ENCODE data around the gene FCSK. TPM values are rescaled to one million over a fixed set of nuclear protein-coding genes. Genes with fewer than 3 reads are reported as not detected.
A peak's percentile ranks its signal among the peaks of the same experiment; 100 is the strongest.

Gene FCSK
- total and polyA plus RNA-seq, 4 donors = 5.4 to 21.2 (median 12.9) TPM

DNA sequence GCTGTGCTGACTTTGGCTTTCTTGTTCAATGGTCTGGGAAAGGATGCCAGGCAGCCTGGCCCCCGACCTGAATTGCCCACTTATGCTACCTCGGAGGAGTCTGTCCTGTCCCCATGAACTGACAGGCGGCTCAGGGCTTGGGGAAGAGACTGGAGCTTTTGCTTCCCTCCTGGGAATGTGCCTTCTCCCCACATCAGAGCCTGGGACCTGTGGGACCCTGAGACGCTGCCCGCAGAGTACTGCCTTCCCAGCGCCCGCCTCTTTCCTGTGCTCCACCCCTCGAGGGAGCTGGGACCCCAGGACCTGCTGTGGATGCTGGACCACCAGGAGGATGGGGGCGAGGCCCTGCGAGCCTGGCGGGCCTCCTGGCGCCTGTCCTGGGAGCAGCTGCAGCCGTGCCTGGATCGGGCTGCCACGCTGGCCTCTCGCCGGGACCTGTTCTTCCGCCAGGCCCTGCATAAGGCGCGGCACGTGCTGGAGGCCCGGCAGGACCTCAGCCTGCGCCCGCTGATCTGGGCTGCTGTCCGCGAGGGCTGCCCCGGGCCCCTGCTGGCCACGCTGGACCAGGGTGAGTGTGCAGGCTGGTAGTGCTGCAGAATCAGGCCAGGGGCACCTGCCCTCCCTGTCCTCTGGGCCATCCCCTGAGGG, 18.5 kb downstream of the FCSK start:
- no peak overlapping the region for H3K4me3 ChIP-seq (ENCODE audit: low read length in 2 of 2)
- no peaks in the 10 kb centered on the region for H3K4me1 ChIP-seq (ENCODE audit: control insufficient read depth in 1 of 2, insufficient read depth in 2 of 2, low read length in 2 of 2)
- intact Hi-C loops (cut with DNase I) = no loop called here
- no peaks in the 10 kb centered on the region for H3K36me3 ChIP-seq (ENCODE audit: control insufficient read depth in 1 of 2, insufficient read depth in 2 of 2, low read length in 1 of 2)
- no peak for ATAC-seq (ENCODE audit: low FRiP score)
- DNase-seq = no peak
- H3K27me3 ChIP-seq (ENCODE audit: control insufficient read depth in 1 of 2, insufficient read depth in 2 of 2, low read length in 1 of 2) = no peaks in the 10 kb centered on the region
- H3K9me3 ChIP-seq (ENCODE audit: control insufficient read depth, low read length) = no peaks in the 10 kb centered on the region
- 83 to 86% methylated on average over 28 of the region's 28 CpGs for WGBS, 2 donors
- no peak overlapping the region for H3K27ac ChIP-seq (ENCODE audit: low read depth in 1 of 2, low read length in 2 of 2)

DNA sequence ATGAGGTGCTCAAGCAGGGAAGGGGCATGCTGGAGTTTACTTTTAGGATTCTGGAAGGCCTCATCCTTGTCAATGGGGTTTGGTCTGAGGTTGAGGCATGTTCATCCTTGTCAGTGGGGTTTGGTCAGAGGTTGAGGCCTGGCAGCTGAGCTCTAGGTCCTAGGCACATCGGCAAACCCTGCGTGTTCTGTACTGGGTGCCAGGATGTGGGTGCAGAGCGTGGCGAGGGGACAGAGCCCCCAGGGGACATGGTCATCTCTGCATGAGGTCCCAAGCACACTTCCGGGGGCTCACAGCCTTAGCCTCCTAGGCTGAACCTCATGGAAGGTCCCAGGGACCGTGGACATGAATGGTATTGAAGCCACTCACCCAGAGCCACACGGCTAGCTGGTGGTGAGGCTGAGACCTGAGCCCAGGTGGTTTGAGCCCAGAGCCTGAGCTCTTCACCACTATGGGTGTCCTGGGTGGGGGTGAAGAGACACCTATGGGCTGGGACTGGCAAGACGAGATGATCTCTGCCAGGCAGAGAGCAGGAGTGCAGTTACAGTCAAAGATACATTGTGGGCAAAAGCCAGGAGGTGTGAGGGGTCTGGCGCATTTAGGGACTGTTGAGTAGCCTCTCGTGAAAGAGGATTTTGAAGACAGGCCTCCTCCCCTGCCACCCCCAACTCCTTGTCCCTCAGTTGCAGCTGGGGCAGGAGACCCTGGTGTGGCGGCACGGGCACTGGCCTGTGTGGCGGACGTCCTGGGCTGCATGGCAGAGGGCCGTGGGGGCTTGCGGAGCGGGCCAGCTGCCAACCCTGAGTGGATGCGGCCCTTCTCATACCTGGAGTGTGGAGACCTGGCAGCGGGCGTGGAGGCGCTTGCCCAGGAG, 19.3 kb downstream of the FCSK start:
- no peak overlapping the region for H3K4me3 ChIP-seq (ENCODE audit: low read length in 2 of 2)
- H3K36me3 ChIP-seq (ENCODE audit: control insufficient read depth in 1 of 2, insufficient read depth in 2 of 2, low read length in 1 of 2) = no peaks in the 10 kb centered on the region
- no peak overlapping the region for H3K27ac ChIP-seq (ENCODE audit: low read depth in 1 of 2, low read length in 2 of 2)
- no peaks in the 10 kb centered on the region for H3K9me3 ChIP-seq (ENCODE audit: control insufficient read depth, low read length)
- H3K4me1 ChIP-seq (ENCODE audit: control insufficient read depth in 1 of 2, insufficient read depth in 2 of 2, low read length in 2 of 2) = no peaks in the 10 kb centered on the region
- no peak for ATAC-seq (ENCODE audit: low FRiP score)
- DNase-seq = no peak
- WGBS, 2 donors = 92% methylated on average over 21 of the region's 21 CpGs
- H3K27me3 ChIP-seq (ENCODE audit: control insufficient read depth in 1 of 2, insufficient read depth in 2 of 2, low read length in 1 of 2) = no peaks in the 10 kb centered on the region
- intact Hi-C loops (cut with DNase I) = no loop called here

DNA sequence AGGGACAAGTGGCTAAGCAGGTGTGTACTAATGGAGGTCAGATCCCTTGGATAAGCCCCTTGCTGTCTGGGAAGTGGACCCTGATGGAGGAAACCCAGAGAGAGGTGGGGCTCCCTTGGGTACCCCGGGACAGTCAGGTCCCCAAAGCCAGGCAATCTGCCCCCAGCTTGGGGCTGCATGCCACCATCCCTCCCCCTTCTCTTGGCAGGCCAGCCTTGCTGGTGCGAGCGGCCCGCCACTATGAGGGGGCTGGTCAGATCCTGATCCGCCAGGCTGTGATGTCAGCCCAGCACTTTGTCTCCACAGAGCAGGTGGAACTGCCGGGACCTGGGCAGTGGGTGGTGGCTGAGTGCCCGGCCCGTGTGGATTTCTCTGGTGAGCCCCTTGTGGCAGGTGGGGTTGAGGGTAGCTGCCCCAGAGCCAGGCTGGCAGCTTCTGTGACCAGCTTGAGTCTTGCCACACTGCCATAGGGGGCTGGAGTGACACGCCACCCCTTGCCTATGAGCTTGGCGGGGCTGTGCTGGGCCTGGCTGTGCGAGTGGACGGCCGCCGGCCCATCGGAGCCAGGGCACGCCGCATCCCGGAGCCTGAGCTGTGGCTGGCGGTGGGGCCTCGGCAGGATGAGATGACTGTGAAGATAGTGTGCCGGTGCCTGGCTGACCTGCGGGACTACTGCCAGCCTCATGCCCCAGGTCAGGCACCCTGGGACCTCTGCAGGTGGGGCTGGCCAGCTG, 20.1 kb downstream of the FCSK start:
- Histone ChIP-seq H3K4me3 (ENCODE audit: low read length in 2 of 2) (no peak overlapping the region), H3K27me3 (ENCODE audit: control insufficient read depth in 1 of 2, insufficient read depth in 2 of 2, low read length in 1 of 2) (no peaks in the 10 kb centered on the region), H3K36me3 (ENCODE audit: control insufficient read depth in 1 of 2, insufficient read depth in 2 of 2, low read length in 1 of 2) (no peaks in the 10 kb centered on the region), H3K4me1 (ENCODE audit: control insufficient read depth in 1 of 2, insufficient read depth in 2 of 2, low read length in 2 of 2) (no peaks in the 10 kb centered on the region), H3K27ac (ENCODE audit: low read depth in 1 of 2, low read length in 2 of 2) (no peak overlapping the region), H3K9me3 (ENCODE audit: control insufficient read depth, low read length) (no peaks in the 10 kb centered on the region)
- no peak for DNase-seq
- no peak for ATAC-seq (ENCODE audit: low FRiP score)
- WGBS, 2 donors = 90 to 95% methylated on average over 20 to 22 of the region's 22 CpGs
- intact Hi-C loops (cut with DNase I) = loop anchor here in 1 of 2 donors (5.0 kb wide), 1 partner anchor 77 kb away; no protein-coding TSS in a partner anchor

DNA sequence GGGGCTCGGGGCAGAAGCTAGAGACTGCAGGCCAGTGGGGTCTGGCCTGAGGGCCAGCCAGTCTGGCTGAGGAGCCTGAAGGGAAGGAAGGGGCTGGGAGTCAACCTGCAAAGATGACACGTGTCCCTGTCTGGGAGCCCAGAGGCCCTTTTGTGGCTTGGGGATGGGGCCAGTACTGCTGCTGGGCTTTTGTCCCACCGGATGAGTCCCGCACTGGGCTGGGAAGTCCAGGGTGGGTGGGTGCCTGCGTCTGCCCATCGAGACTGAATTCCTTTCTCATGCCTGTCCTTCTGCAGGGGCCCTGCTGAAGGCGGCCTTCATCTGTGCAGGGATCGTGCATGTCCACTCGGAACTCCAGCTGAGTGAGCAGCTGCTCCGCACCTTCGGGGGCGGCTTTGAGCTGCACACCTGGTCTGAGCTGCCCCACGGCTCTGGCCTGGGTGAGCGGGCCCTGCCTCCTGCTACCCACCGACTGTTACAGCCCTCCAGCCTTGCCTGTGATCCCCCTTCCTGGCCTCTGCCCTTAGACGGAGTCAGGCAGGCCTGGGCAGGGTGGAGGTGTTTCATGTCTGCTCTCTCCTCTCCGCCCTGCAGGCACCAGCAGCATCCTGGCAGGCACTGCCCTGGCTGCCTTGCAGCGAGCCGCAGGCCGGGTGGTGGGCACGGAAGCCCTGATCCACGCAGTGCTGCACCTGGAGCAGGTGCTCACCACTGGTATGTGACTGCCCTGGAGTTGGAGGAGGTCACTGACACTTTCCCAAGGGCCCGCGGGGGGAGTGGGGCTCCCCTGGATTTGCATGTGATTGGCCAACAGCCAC, 20.9 kb downstream of the FCSK start:
- WGBS, 2 donors = 91 to 93% methylated on average over 24 of the region's 24 CpGs
- Histone ChIP-seq H3K27me3 (ENCODE audit: control insufficient read depth in 1 of 2, insufficient read depth in 2 of 2, low read length in 1 of 2) (no peaks in the 10 kb centered on the region), H3K36me3 (ENCODE audit: control insufficient read depth in 1 of 2, insufficient read depth in 2 of 2, low read length in 1 of 2) (no peaks in the 10 kb centered on the region), H3K9me3 (ENCODE audit: control insufficient read depth, low read length) (no peaks in the 10 kb centered on the region), H3K4me1 (ENCODE audit: control insufficient read depth in 1 of 2, insufficient read depth in 2 of 2, low read length in 2 of 2) (no peaks in the 10 kb centered on the region), H3K4me3 (ENCODE audit: low read length in 2 of 2) (no peak overlapping the region), H3K27ac (ENCODE audit: low read depth in 1 of 2, low read length in 2 of 2) (no peak overlapping the region)
- intact Hi-C loops (cut with DNase I) = loop anchor here in 1 of 2 donors (5.0 kb wide), 1 partner anchor 78 kb away; no protein-coding TSS in a partner anchor
- ATAC-seq (ENCODE audit: low FRiP score) (no peak), DNase-seq (no peak)

DNA sequence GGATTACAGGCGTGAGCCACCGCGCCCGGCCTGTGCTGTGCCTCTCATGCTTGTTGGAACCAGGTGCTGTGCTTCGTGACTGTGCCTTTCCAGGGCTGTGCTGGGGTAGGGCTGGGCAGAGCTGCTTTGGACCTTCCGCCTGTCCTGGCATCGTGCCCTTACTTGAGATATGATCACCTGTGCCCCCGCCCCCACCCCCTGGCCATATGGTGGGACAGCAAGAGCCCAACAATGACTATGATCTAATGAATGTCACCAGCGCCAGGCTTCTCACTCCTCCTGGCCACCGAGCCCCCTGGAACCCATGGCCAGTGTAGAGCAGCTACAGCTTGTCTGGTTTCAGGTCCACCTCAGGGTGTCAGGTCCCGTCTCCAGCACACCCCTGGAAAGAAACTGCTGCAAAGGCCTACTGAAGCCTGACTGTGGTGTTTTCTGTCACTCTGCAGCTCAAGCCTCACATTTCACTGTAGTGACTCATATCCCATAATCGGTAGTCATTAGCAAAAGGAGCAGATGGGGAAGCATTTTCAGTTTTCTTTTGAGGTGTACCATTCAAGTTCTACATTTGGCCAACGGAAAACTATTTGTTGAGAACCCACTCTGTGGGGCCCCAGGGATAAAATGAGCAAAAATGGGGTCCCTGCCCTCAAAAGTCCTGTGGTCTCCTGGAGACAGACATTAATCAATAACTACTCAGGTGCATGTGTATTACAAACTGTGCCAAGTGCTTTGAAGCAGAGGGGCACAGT, 22.1 kb downstream of the FCSK start:
- no peak overlapping the region for H3K4me3 ChIP-seq (ENCODE audit: low read length in 2 of 2)
- 59 to 68% methylated on average over 9 to 13 of the region's 13 CpGs for WGBS, 2 donors
- intact Hi-C loops (cut with DNase I) = loop anchor here in 1 of 2 donors (5.0 kb wide), 1 partner anchor 79 kb away; no protein-coding TSS in a partner anchor
- H3K27ac ChIP-seq (ENCODE audit: low read depth in 1 of 2, low read length in 2 of 2) = peak overlapping the region in 1 of 2 donors; percentile 1
- ATAC-seq (ENCODE audit: low FRiP score) (no peak), DNase-seq (no peak)
- H3K9me3 ChIP-seq (ENCODE audit: control insufficient read depth, low read length) = no peaks in the 10 kb centered on the region
- peaks cover 0 to 3% of the 10 kb centered on the region in 2 donors for H3K36me3 ChIP-seq (ENCODE audit: control insufficient read depth in 1 of 2, insufficient read depth in 2 of 2, low read length in 1 of 2)
- no peaks in the 10 kb centered on the region for H3K27me3 ChIP-seq (ENCODE audit: control insufficient read depth in 1 of 2, insufficient read depth in 2 of 2, low read length in 1 of 2)
- no peaks in the 10 kb centered on the region for H3K4me1 ChIP-seq (ENCODE audit: control insufficient read depth in 1 of 2, insufficient read depth in 2 of 2, low read length in 2 of 2)

DNA sequence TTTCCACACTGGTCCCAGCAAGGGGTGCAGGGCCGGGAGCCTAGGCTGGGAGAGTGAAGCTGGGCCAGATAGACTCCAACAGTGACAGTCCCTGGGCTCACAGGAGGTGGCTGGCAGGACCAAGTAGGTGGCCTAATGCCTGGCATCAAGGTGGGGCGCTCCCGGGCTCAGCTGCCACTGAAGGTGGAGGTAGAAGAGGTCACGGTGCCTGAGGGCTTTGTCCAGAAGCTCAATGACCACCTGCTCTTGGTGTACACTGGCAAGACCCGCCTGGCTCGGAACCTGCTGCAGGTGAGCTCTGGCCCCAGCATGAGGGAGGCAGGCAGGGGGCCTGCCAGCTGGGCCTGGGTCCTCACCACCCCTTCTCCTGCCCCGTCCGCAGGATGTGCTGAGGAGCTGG, 23.8 kb downstream of the FCSK start:
- H3K27ac ChIP-seq (ENCODE audit: low read depth in 1 of 2, low read length in 2 of 2) = no peak overlapping the region
- no peak overlapping the region for H3K4me3 ChIP-seq (ENCODE audit: low read length in 2 of 2)
- intact Hi-C loops (cut with DNase I) = loop anchor here in 1 of 2 donors (5.0 kb wide), 1 partner anchor 81 kb away; no protein-coding TSS in a partner anchor
- no peak for ATAC-seq (ENCODE audit: low FRiP score)
- no peaks in the 10 kb centered on the region for H3K9me3 ChIP-seq (ENCODE audit: control insufficient read depth, low read length)
- H3K36me3 ChIP-seq (ENCODE audit: control insufficient read depth in 1 of 2, insufficient read depth in 2 of 2, low read length in 1 of 2) = peaks cover 0 to 3% of the 10 kb centered on the region in 2 donors
- DNase-seq = no peak
- no peaks in the 10 kb centered on the region for H3K4me1 ChIP-seq (ENCODE audit: control insufficient read depth in 1 of 2, insufficient read depth in 2 of 2, low read length in 2 of 2)
- H3K27me3 ChIP-seq (ENCODE audit: control insufficient read depth in 1 of 2, insufficient read depth in 2 of 2, low read length in 1 of 2) = no peaks in the 10 kb centered on the region
- WGBS, 2 donors = 89 to 92% methylated on average over 8 of the region's 8 CpGs

DNA sequence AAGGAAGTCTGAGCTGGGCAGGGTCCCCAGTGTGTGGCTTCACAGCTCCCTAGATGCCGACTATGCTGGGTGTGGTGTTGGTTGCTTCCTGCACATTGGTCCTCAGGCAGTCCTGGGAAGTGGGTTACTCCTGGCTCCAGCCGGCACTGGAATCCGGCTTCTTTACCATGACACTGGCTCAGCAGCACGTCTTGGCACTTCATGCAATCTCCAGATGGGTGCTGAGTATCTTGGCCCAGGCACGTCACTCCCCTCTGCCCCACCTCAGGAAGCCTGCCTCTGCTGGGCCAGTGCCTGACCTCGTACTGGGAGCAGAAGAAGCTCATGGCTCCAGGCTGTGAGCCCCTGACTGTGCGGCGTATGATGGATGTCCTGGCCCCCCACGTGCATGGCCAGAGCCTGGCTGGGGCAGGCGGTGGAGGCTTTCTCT, 24.5 kb downstream of the FCSK start:
- Histone ChIP-seq H3K36me3 (ENCODE audit: control insufficient read depth in 1 of 2, insufficient read depth in 2 of 2, low read length in 1 of 2) (peaks cover 0 to 5% of the 10 kb centered on the region in 2 donors), H3K9me3 (ENCODE audit: control insufficient read depth, low read length) (no peaks in the 10 kb centered on the region), H3K27me3 (ENCODE audit: control insufficient read depth in 1 of 2, insufficient read depth in 2 of 2, low read length in 1 of 2) (no peaks in the 10 kb centered on the region), H3K4me3 (ENCODE audit: low read length in 2 of 2) (no peak overlapping the region), H3K4me1 (ENCODE audit: control insufficient read depth in 1 of 2, insufficient read depth in 2 of 2, low read length in 2 of 2) (no peaks in the 10 kb centered on the region), H3K27ac (ENCODE audit: low read depth in 1 of 2, low read length in 2 of 2) (no peak overlapping the region)
- ATAC-seq (ENCODE audit: low FRiP score) = peak; percentile 15
- 43 to 56% methylated on average over 10 of the region's 10 CpGs for WGBS, 2 donors
- intact Hi-C loops (cut with DNase I) = loop anchor here in 1 of 2 donors (5.0 kb wide), 1 partner anchor 82 kb away; no protein-coding TSS in a partner anchor
- DNase-seq = no peak
